ENCODE results near the gene DCLK1.

DCLK1 gene

DNA sequence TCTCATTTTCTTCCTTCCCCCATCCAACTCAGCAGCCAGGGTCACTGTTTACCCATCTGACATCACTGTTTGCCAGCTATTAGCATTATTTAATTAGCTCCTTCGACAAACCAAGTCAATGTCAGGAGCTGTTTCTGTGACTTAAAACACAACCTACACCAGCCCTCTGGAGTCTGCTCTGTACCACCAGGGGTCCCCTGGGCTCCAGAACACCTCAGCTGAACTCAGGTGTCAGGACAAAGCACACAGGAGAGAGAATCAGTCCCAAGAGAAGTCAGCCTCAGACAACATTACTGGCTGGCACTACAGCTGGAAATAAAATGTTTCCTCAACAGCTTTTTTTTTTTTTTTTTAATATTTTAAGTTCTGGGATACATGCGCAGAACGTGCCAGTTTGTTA is 45.1 kb downstream of the DCLK1 start:
- H3K9ac ChIP-seq (ENCODE audit: low read length) = no peak overlapping the region
- H3K4ac ChIP-seq (ENCODE audit: low read depth, low read length) = no peak overlapping the region
- no peak overlapping the region for H3K23ac ChIP-seq (ENCODE audit: low read length)
- no peak for DNase-seq
- H3K27me3 ChIP-seq (ENCODE audit: insufficient read depth, low read length) = no peaks in the 10 kb centered on the region
- H2BK12ac ChIP-seq (ENCODE audit: low read length) = no peak overlapping the region
- no peak overlapping the region for H4K91ac ChIP-seq (ENCODE audit: low read depth, low read length)
- no peaks in the 10 kb centered on the region for H3K4me1 ChIP-seq (ENCODE audit: control insufficient read depth in 1 of 2, insufficient read depth in 2 of 2, low read length in 2 of 2)
- H3K9me3 ChIP-seq (ENCODE audit: insufficient read depth, low read depth, low read length) = no peaks in the 10 kb centered on the region
- no peak overlapping the region for H3K4me2 ChIP-seq (ENCODE audit: low read length)
- WGBS (ENCODE audit: extremely low coverage, insufficient coverage, insufficient read length) = no CpG with 5 or more reads among the region's 3 CpGs
- H3K14ac ChIP-seq (ENCODE audit: low read length) = no peak overlapping the region
- H3K79me2 ChIP-seq (ENCODE audit: control insufficient read depth, insufficient read depth, low read length, poor library complexity) = no peaks in the 10 kb centered on the region
- H3K36me3 ChIP-seq (ENCODE audit: control insufficient read depth in 1 of 2, insufficient read depth in 2 of 2, low read length in 2 of 2) = no peaks in the 10 kb centered on the region
- H4K12ac ChIP-seq (ENCODE audit: low read depth, low read length) = no peak overlapping the region
- H2AK5ac ChIP-seq (ENCODE audit: low read length) = no peak overlapping the region
- H3K79me1 ChIP-seq (ENCODE audit: low read length) = no peaks in the 10 kb centered on the region
- no peak overlapping the region for H3K4me3 ChIP-seq (ENCODE audit: low read depth, low read length)
- H3K27ac ChIP-seq (ENCODE audit: low read depth, low read length) = no peak overlapping the region
- H2BK120ac ChIP-seq (ENCODE audit: insufficient read depth, low read length, poor library complexity) = no peak overlapping the region
- H4K8ac ChIP-seq (ENCODE audit: low read depth, low read length) = no peak overlapping the region
- H2BK5ac ChIP-seq (ENCODE audit: low read depth, low read length, poor library complexity) = no peak overlapping the region
- no peak overlapping the region for H3K18ac ChIP-seq (ENCODE audit: low read length)
- H2AFZ ChIP-seq (ENCODE audit: insufficient read depth, low read length, poor library complexity) = no peak overlapping the region

DNA sequence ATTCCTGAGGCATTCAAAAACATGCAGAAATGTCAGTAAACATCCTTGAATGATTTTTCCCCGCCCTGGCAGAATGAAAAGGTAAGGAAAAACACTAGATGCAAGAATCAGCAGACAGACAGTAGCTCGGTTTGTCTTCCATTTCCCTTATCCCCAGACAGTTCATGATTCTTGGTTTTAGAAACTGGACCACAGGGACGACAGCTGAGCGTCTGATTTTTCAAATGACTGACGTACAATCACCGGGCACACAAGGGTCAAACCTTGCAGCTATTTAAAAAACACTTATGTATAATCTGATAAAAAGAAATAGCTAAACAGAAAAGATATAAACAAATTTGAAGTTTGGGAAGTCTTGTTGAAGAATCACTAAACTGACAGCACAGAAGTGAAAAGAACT is 47.1 kb downstream of the DCLK1 start:
- H2AFZ ChIP-seq (ENCODE audit: insufficient read depth, low read length, poor library complexity) = no peak overlapping the region
- H3K9me3 ChIP-seq (ENCODE audit: insufficient read depth, low read depth, low read length) = no peaks in the 10 kb centered on the region
- no peak overlapping the region for H2AK5ac ChIP-seq (ENCODE audit: low read length)
- H3K4me3 ChIP-seq (ENCODE audit: low read depth, low read length) = no peak overlapping the region
- H2BK5ac ChIP-seq (ENCODE audit: low read depth, low read length, poor library complexity) = no peak overlapping the region
- H4K91ac ChIP-seq (ENCODE audit: low read depth, low read length) = no peak overlapping the region
- no peak overlapping the region for H3K18ac ChIP-seq (ENCODE audit: low read length)
- H3K27ac ChIP-seq (ENCODE audit: low read depth, low read length) = no peak overlapping the region
- no peak overlapping the region for H3K23ac ChIP-seq (ENCODE audit: low read length)
- H3K9ac ChIP-seq (ENCODE audit: low read length) = no peak overlapping the region
- no peaks in the 10 kb centered on the region for H3K4me1 ChIP-seq (ENCODE audit: control insufficient read depth in 1 of 2, insufficient read depth in 2 of 2, low read length in 2 of 2)
- no peak overlapping the region for H4K12ac ChIP-seq (ENCODE audit: low read depth, low read length)
- no peak overlapping the region for H2BK12ac ChIP-seq (ENCODE audit: low read length)
- no peaks in the 10 kb centered on the region for H3K79me1 ChIP-seq (ENCODE audit: low read length)
- no peak overlapping the region for H3K4me2 ChIP-seq (ENCODE audit: low read length)
- H2BK120ac ChIP-seq (ENCODE audit: insufficient read depth, low read length, poor library complexity) = no peak overlapping the region
- no peak overlapping the region for H3K14ac ChIP-seq (ENCODE audit: low read length)
- no peak overlapping the region for H3K4ac ChIP-seq (ENCODE audit: low read depth, low read length)
- H4K8ac ChIP-seq (ENCODE audit: low read depth, low read length) = no peak overlapping the region
- H3K36me3 ChIP-seq (ENCODE audit: control insufficient read depth in 1 of 2, insufficient read depth in 2 of 2, low read length in 2 of 2) = no peaks in the 10 kb centered on the region
- no peaks in the 10 kb centered on the region for H3K27me3 ChIP-seq (ENCODE audit: insufficient read depth, low read length)
- H3K79me2 ChIP-seq (ENCODE audit: control insufficient read depth, insufficient read depth, low read length, poor library complexity) = no peaks in the 10 kb centered on the region
- no peak for DNase-seq
- WGBS (ENCODE audit: extremely low coverage, insufficient coverage, insufficient read length) = no CpG with 5 or more reads among the region's 6 CpGs

DNA sequence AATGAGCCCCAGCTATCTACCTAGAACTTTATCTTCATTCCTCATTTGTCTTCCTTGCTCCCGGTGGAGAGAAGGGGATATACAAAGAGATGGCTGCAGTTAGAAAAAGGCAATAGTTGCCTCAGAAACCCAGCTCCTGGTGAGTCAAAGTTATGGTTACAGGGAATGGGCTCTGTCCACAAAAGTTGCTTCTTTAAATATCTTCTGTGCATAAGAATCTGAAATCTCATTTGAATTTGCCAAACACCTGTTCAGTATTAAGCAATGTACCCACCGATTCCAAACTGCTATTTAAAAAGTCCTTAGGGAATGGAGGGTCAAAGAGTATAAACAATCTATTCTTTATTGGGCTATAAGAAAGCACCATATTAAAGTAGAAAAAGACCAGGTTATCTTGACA is 48.4 kb downstream of the DCLK1 start:
- WGBS (ENCODE audit: extremely low coverage, insufficient coverage, insufficient read length) = no CpG with 5 or more reads among the region's 2 CpGs
- H3K4ac ChIP-seq (ENCODE audit: low read depth, low read length) = no peak overlapping the region
- no peak overlapping the region for H2AK5ac ChIP-seq (ENCODE audit: low read length)
- H3K27me3 ChIP-seq (ENCODE audit: insufficient read depth, low read length) = no peaks in the 10 kb centered on the region
- no peak overlapping the region for H3K27ac ChIP-seq (ENCODE audit: low read depth, low read length)
- H4K8ac ChIP-seq (ENCODE audit: low read depth, low read length) = no peak overlapping the region
- no peak overlapping the region for H3K18ac ChIP-seq (ENCODE audit: low read length)
- H3K36me3 ChIP-seq (ENCODE audit: control insufficient read depth in 1 of 2, insufficient read depth in 2 of 2, low read length in 2 of 2) = no peaks in the 10 kb centered on the region
- H3K9me3 ChIP-seq (ENCODE audit: insufficient read depth, low read depth, low read length) = no peaks in the 10 kb centered on the region
- no peak overlapping the region for H2BK5ac ChIP-seq (ENCODE audit: low read depth, low read length, poor library complexity)
- no peak overlapping the region for H2BK120ac ChIP-seq (ENCODE audit: insufficient read depth, low read length, poor library complexity)
- no peak overlapping the region for H3K23ac ChIP-seq (ENCODE audit: low read length)
- no peaks in the 10 kb centered on the region for H3K4me1 ChIP-seq (ENCODE audit: control insufficient read depth in 1 of 2, insufficient read depth in 2 of 2, low read length in 2 of 2)
- no peak overlapping the region for H4K12ac ChIP-seq (ENCODE audit: low read depth, low read length)
- H3K4me2 ChIP-seq (ENCODE audit: low read length) = no peak overlapping the region
- H4K91ac ChIP-seq (ENCODE audit: low read depth, low read length) = no peak overlapping the region
- H2BK12ac ChIP-seq (ENCODE audit: low read length) = no peak overlapping the region
- no peak overlapping the region for H3K4me3 ChIP-seq (ENCODE audit: low read depth, low read length)
- H3K14ac ChIP-seq (ENCODE audit: low read length) = no peak overlapping the region
- H3K9ac ChIP-seq (ENCODE audit: low read length) = no peak overlapping the region
- no peak for DNase-seq
- H3K79me1 ChIP-seq (ENCODE audit: low read length) = no peaks in the 10 kb centered on the region
- H3K79me2 ChIP-seq (ENCODE audit: control insufficient read depth, insufficient read depth, low read length, poor library complexity) = no peaks in the 10 kb centered on the region
- H2AFZ ChIP-seq (ENCODE audit: insufficient read depth, low read length, poor library complexity) = no peak overlapping the region

DNA sequence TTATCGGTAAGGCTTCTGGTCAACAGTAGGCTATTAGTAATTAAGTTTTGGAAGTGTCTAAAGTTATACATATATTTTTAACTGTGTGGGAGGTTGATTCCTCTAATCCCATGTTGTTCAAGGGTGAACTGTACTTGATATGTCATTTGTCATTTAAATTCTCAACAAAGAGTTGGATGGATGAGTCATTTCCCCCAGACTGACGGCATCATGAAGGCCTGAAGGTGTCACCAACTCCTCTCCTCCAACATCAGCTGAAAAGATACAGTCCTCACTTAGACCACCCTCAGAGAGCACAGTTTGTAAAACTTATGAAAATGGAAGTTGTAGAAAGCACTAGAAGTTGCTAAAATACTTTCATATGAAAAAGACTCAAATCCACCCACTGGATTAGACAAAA is 48.8 kb downstream of the DCLK1 start:
- no peaks in the 10 kb centered on the region for H3K79me1 ChIP-seq (ENCODE audit: low read length)
- H3K18ac ChIP-seq (ENCODE audit: low read length) = no peak overlapping the region
- H3K9me3 ChIP-seq (ENCODE audit: insufficient read depth, low read depth, low read length) = no peaks in the 10 kb centered on the region
- H3K14ac ChIP-seq (ENCODE audit: low read length) = no peak overlapping the region
- no peak overlapping the region for H4K8ac ChIP-seq (ENCODE audit: low read depth, low read length)
- H3K4me2 ChIP-seq (ENCODE audit: low read length) = no peak overlapping the region
- H3K4me3 ChIP-seq (ENCODE audit: low read depth, low read length) = no peak overlapping the region
- no CpG with 5 or more reads among the region's 2 CpGs for WGBS (ENCODE audit: extremely low coverage, insufficient coverage, insufficient read length)
- no peak overlapping the region for H3K4ac ChIP-seq (ENCODE audit: low read depth, low read length)
- H4K91ac ChIP-seq (ENCODE audit: low read depth, low read length) = no peak overlapping the region
- no peak overlapping the region for H2BK120ac ChIP-seq (ENCODE audit: insufficient read depth, low read length, poor library complexity)
- H4K12ac ChIP-seq (ENCODE audit: low read depth, low read length) = no peak overlapping the region
- no peaks in the 10 kb centered on the region for H3K79me2 ChIP-seq (ENCODE audit: control insufficient read depth, insufficient read depth, low read length, poor library complexity)
- no peak overlapping the region for H3K9ac ChIP-seq (ENCODE audit: low read length)
- H2BK12ac ChIP-seq (ENCODE audit: low read length) = no peak overlapping the region
- H2AK5ac ChIP-seq (ENCODE audit: low read length) = no peak overlapping the region
- no peak for DNase-seq
- no peaks in the 10 kb centered on the region for H3K36me3 ChIP-seq (ENCODE audit: control insufficient read depth in 1 of 2, insufficient read depth in 2 of 2, low read length in 2 of 2)
- no peaks in the 10 kb centered on the region for H3K4me1 ChIP-seq (ENCODE audit: control insufficient read depth in 1 of 2, insufficient read depth in 2 of 2, low read length in 2 of 2)
- H3K27ac ChIP-seq (ENCODE audit: low read depth, low read length) = no peak overlapping the region
- H2AFZ ChIP-seq (ENCODE audit: insufficient read depth, low read length, poor library complexity) = no peak overlapping the region
- H3K27me3 ChIP-seq (ENCODE audit: insufficient read depth, low read length) = no peaks in the 10 kb centered on the region
- no peak overlapping the region for H3K23ac ChIP-seq (ENCODE audit: low read length)
- no peak overlapping the region for H2BK5ac ChIP-seq (ENCODE audit: low read depth, low read length, poor library complexity)

DNA sequence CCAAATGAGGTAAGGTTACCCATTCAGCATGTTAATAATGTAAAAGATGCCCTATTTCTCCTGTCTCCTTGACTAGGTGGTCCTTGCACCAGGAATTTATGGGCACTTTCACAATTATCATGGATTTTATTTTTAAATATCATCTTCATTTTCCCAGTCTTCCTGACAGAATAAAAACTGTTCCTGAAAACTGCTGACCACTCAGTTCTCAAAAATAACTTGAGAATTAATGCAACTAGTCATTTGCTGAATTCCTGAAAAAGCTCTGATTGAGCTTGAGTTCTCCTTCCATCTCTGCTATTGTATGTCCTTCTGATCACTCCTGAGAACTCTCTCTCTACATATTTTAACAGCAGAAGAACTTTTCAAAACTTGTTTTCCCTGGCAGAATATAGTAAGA is 55.0 kb downstream of the DCLK1 start:
- no peaks in the 10 kb centered on the region for H3K9me3 ChIP-seq (ENCODE audit: insufficient read depth, low read depth, low read length)
- H2BK12ac ChIP-seq (ENCODE audit: low read length) = no peak overlapping the region
- H3K4me1 ChIP-seq (ENCODE audit: control insufficient read depth in 1 of 2, insufficient read depth in 2 of 2, low read length in 2 of 2) = no peaks in the 10 kb centered on the region
- H3K79me1 ChIP-seq (ENCODE audit: low read length) = no peaks in the 10 kb centered on the region
- no peak overlapping the region for H3K27ac ChIP-seq (ENCODE audit: low read depth, low read length)
- H3K4me2 ChIP-seq (ENCODE audit: low read length) = no peak overlapping the region
- H2BK5ac ChIP-seq (ENCODE audit: low read depth, low read length, poor library complexity) = no peak overlapping the region
- no peak overlapping the region for H3K4me3 ChIP-seq (ENCODE audit: low read depth, low read length)
- no peak for DNase-seq
- H2AFZ ChIP-seq (ENCODE audit: insufficient read depth, low read length, poor library complexity) = no peak overlapping the region
- H3K23ac ChIP-seq (ENCODE audit: low read length) = no peak overlapping the region
- H2AK5ac ChIP-seq (ENCODE audit: low read length) = no peak overlapping the region
- no peaks in the 10 kb centered on the region for H3K36me3 ChIP-seq (ENCODE audit: control insufficient read depth in 1 of 2, insufficient read depth in 2 of 2, low read length in 2 of 2)
- H3K27me3 ChIP-seq (ENCODE audit: insufficient read depth, low read length) = peaks cover 2% of the 10 kb centered on the region
- no peak overlapping the region for H3K18ac ChIP-seq (ENCODE audit: low read length)
- no peaks in the 10 kb centered on the region for H3K79me2 ChIP-seq (ENCODE audit: control insufficient read depth, insufficient read depth, low read length, poor library complexity)
- no peak overlapping the region for H3K4ac ChIP-seq (ENCODE audit: low read depth, low read length)
- no peak overlapping the region for H4K8ac ChIP-seq (ENCODE audit: low read depth, low read length)
- H4K12ac ChIP-seq (ENCODE audit: low read depth, low read length) = no peak overlapping the region
- no peak overlapping the region for H3K9ac ChIP-seq (ENCODE audit: low read length)
- H2BK120ac ChIP-seq (ENCODE audit: insufficient read depth, low read length, poor library complexity) = no peak overlapping the region
- H4K91ac ChIP-seq (ENCODE audit: low read depth, low read length) = no peak overlapping the region
- H3K14ac ChIP-seq (ENCODE audit: low read length) = no peak overlapping the region

Data from trophoblast cell (in vitro differentiated cells and primary cell).